ENCODE data around the gene PLXNA4. TPM values are rescaled to one million over a fixed set of nuclear protein-coding genes. Genes with fewer than 3 reads are reported as not detected.

PLXNA4 gene
- polyA plus RNA-seq, 2 of the 4 experiments (the other 2 are of a cell fraction): 0.12 to 0.34 TPM

GRCh38 chr7:132471515-132471914, 104.8 kb downstream of the PLXNA4 start:
- ATAC-seq: no peak
- H3K4me1 ChIP-seq: no peaks in the 10 kb centered on the region
- H3K27ac ChIP-seq: no peak overlapping the region
- POLR2A ChIA-PET: no interaction called here
- FAIRE-seq: no peak
- 37% methylated on average over 6 of the region's 6 CpGs for WGBS (ENCODE audit: missing lambda C conversion rate)
- DNase-seq (ENCODE audit: low read depth in 1 of 2, low spot score in 1 of 2): no peak
- no peak overlapping the region for H3K4me2 ChIP-seq
- CTCF ChIA-PET: no interaction called here
- H3K9me3 ChIP-seq: no peaks in the 10 kb centered on the region
- no peak overlapping the region for H3K4me3 ChIP-seq
- TF ChIP-seq HOXB5 (CRISPR knock-in tag; IDR thresholded peaks at IDR 0.05) (no peak), POLR2A (IDR thresholded peaks at IDR 0.05; ENCODE audit: low read length) (no peak), PHF8 (IDR thresholded peaks at IDR 0.05; ENCODE audit: borderline replicate concordance, low read depth) (no peak), CHD2 (IDR thresholded peaks at IDR 0.05; ENCODE audit: low read length, partially characterized antibody) (no peak), RFX5 (IDR thresholded peaks at IDR 0.05) (no peak), NPAS2 (CRISPR knock-in tag; IDR thresholded peaks at IDR 0.05; ENCODE audit: borderline replicate concordance) (no peak), ESRRA (IDR thresholded peaks at IDR 0.05; ENCODE audit: borderline replicate concordance, low read length) (no peak), REST (IDR thresholded peaks at IDR 0.05) (no peak)

- Histone ChIP-seq H3K9me3 (no peaks in the 10 kb centered on the region), H3K4me2 (no peak overlapping the region), H3K27ac (no peak overlapping the region), H3K4me1 (no peaks in the 10 kb centered on the region), H3K4me3 (no peak overlapping the region)
- WGBS (ENCODE audit: missing lambda C conversion rate): 41% methylated on average over 4 of the region's 4 CpGs
- TF ChIP-seq ZC3H11A (IDR thresholded peaks at IDR 0.05): no peak
- no peak for TF ChIP-seq CHD4 (IDR thresholded peaks at IDR 0.05; ENCODE audit: borderline replicate concordance)
- no peak for TF ChIP-seq RCOR1 (IDR thresholded peaks at IDR 0.05; ENCODE audit: low read depth, low read length)
- TF ChIP-seq JUN (IDR thresholded peaks at IDR 0.05): no peak
- no peak for TF ChIP-seq RARB (CRISPR knock-in tag; IDR thresholded peaks at IDR 0.05)
- TF ChIP-seq ATOH8 (CRISPR knock-in tag; IDR thresholded peaks at IDR 0.05; ENCODE audit: low read depth): no peak
- TF ChIP-seq NR3C1 (IDR thresholded peaks at IDR 0.05): no peak
- TF ChIP-seq MAFK (IDR thresholded peaks at IDR 0.05; ENCODE audit: partially characterized antibody): no peak
- TF ChIP-seq HES2 (IDR thresholded peaks at IDR 0.05): no peak
- TF ChIP-seq CBX2 (IDR thresholded peaks at IDR 0.05; ENCODE audit: borderline replicate concordance, low read depth): no peak
- no peak for TF ChIP-seq HDAC2 (IDR thresholded peaks at IDR 0.05)
- DNase-seq (ENCODE audit: low read depth in 1 of 2, low spot score in 1 of 2) (no peak), ATAC-seq (no peak), FAIRE-seq (no peak)
- ChIA-PET CTCF (no interaction called here), POLR2A (no interaction called here)
Observed at GRCh38 chr7:132469681-132470080, 106.6 kb downstream of the PLXNA4 start.

GRCh38 chr7:132469264-132469663, 107.0 kb downstream of the PLXNA4 start:
- ChIA-PET CTCF (interaction anchor here (1.1 kb wide), 1 partner anchor 74 kb away, joined by 3 read pairs; no protein-coding TSS in a partner anchor), POLR2A (no interaction called here)
- no peak for ATAC-seq
- no peaks in the 10 kb centered on the region for H3K4me1 ChIP-seq
- H3K4me2 ChIP-seq: no peak overlapping the region
- no peaks in the 10 kb centered on the region for H3K9me3 ChIP-seq
- WGBS (ENCODE audit: missing lambda C conversion rate): 58% methylated on average over 1 of the region's 1 CpG
- no peak for DNase-seq (ENCODE audit: low read depth in 1 of 2, low spot score in 1 of 2)
- no peak for FAIRE-seq
- H3K4me3 ChIP-seq: no peak overlapping the region
- H3K27ac ChIP-seq: no peak overlapping the region
- TF ChIP-seq HDAC2 (IDR thresholded peaks at IDR 0.05): no peak
- no peak for TF ChIP-seq ELK1 (IDR thresholded peaks at IDR 0.05; ENCODE audit: low read depth, low read length)
- no peak for TF ChIP-seq TP53 (CRISPR knock-in tag; IDR thresholded peaks at IDR 0.05)
- no peak for TF ChIP-seq HOXB13 (CRISPR knock-in tag; IDR thresholded peaks at IDR 0.05; ENCODE audit: low read depth)
- TF ChIP-seq EHMT2 (IDR thresholded peaks at IDR 0.05; ENCODE audit: low read depth): no peak
- TF ChIP-seq MAX (IDR thresholded peaks at IDR 0.05): no peak
- TF ChIP-seq RFX5 (IDR thresholded peaks at IDR 0.05): no peak
- no peak for TF ChIP-seq FOXS1 (CRISPR knock-in tag; IDR thresholded peaks at IDR 0.05)
- TF ChIP-seq CBX8 (IDR thresholded peaks at IDR 0.05): no peak
- no peak for TF ChIP-seq POLR2AphosphoS2 (conservative IDR thresholded peaks at IDR 0.05; ENCODE audit: low read length)
- no peak for TF ChIP-seq SMC3 (IDR thresholded peaks at IDR 0.05)
- TF ChIP-seq JUN (IDR thresholded peaks at IDR 0.05): no peak
- TF ChIP-seq RARB (CRISPR knock-in tag; IDR thresholded peaks at IDR 0.05): no peak
- no peak for TF ChIP-seq KDM5A (IDR thresholded peaks at IDR 0.05)
- TF ChIP-seq CHD4 (IDR thresholded peaks at IDR 0.05; ENCODE audit: borderline replicate concordance): no peak
- no peak for TF ChIP-seq ZC3H11A (IDR thresholded peaks at IDR 0.05)

Data from A549 (cell line).